BLaER1 treated with 17β-estradiol and CSF1 and Interleukin-3, amounts not matched to agents 10 nM and 100 nM (cell line): ENCODE data around the gene CD5L.

Experiments used
- H3K27ac ChIP-seq, 11 experiments: shearing (Covaris generic); formaldehyde crosslinking; 2 replicates each; pipeline ENCODE4 v1.8.1; 2022
- H3K27me3 ChIP-seq, 11 experiments: shearing (Covaris generic); formaldehyde crosslinking; 2 replicates each; pipeline ENCODE4 v1.8.1; 2022
- H3K36me3 ChIP-seq, 11 experiments: shearing (Covaris generic); formaldehyde crosslinking; 2 replicates each; pipeline ENCODE4 v1.8.1; 2022
- H3K4me1 ChIP-seq, 10 experiments: shearing (Covaris generic); formaldehyde crosslinking; 2 replicates each; pipeline ENCODE4 v1.8.1; 2022
- H3K4me2 ChIP-seq, 11 experiments: shearing (Covaris generic); formaldehyde crosslinking; 2 replicates each; pipeline ENCODE4 v1.8.1; 2022
- H3K4me3 ChIP-seq, 10 experiments: shearing (Covaris generic); formaldehyde crosslinking; 2 replicates each; pipeline ENCODE4 v1.8.1; 2022
- H3K9ac ChIP-seq, 11 experiments: shearing (Covaris generic); formaldehyde crosslinking; 2 replicates each; pipeline ENCODE4 v1.8.1; 2022
- H3K9me3 ChIP-seq, 11 experiments: shearing (Covaris generic); formaldehyde crosslinking; replicated peaks in 1 of 11; 2 replicates each; pipeline ENCODE4 v1.8.1; 2022
- H4K20me1 ChIP-seq, 11 experiments: shearing (Covaris generic); formaldehyde crosslinking; 2 replicates each; pipeline ENCODE4 v1.8.1; 2022
- Cebpa-rat ChIP-seq, 11 experiments: shearing (Covaris generic); IDR thresholded peaks; 2 replicates each; pipeline ENCODE4 v1.8.1; 2022

The CD5L gene

GRCh38 chr1:157849229-157849875 is 7.7 kb upstream of the CD5L start:
- Histone ChIP-seq H3K9me3 (no peaks in the 10 kb centered on the region), H4K20me1 (no peaks in the 10 kb centered on the region), H3K4me3 (no peak overlapping the region), H3K27ac (0 out of 22 replicates have a peak overlapping the region, but pooled peaks of 3 of the 11 experiments have one; percentile 2 to 35 (median 22)), H3K9ac (no peak overlapping the region), H3K27me3 (no peaks in the 10 kb centered on the region), H3K4me2 (peak overlapping the region; percentile 24 to 86 (median 55); a peak in 20 of 22 replicates), H3K36me3 (no peaks in the 10 kb centered on the region), H3K4me1 (peaks cover 7 to 32% (median 13%) of the 10 kb centered on the region in 10 experiments)
- no peak for TF ChIP-seq Cebpa-rat (IDR thresholded peaks at IDR 0.05)

- Histone ChIP-seq H3K27me3 (no peaks in the 10 kb centered on the region), H3K4me2 (peak overlapping the region in 3 of 11 experiments; percentile 38 to 67 (median 61); a peak in 6 of 22 replicates), H3K9me3 (no peaks in the 10 kb centered on the region), H3K4me1 (peaks cover 4 to 44% (median 6%) of the 10 kb centered on the region in 10 experiments), H4K20me1 (no peaks in the 10 kb centered on the region), H3K27ac (no peak overlapping the region), H3K36me3 (no peaks in the 10 kb centered on the region), H3K4me3 (no peak overlapping the region), H3K9ac (no peak overlapping the region)
- no peak for TF ChIP-seq Cebpa-rat (IDR thresholded peaks at IDR 0.05)
Observed at GRCh38 chr1:157844089-157844830, 2.7 kb upstream of the CD5L start.

- no peaks in the 10 kb centered on the region for H4K20me1 ChIP-seq
- no peaks in the 10 kb centered on the region for H3K9me3 ChIP-seq
- no peak for TF ChIP-seq Cebpa-rat (IDR thresholded peaks at IDR 0.05)
- H3K4me2 ChIP-seq = peak overlapping the region in 3 of 11 experiments; percentile 38 to 67 (median 61); a peak in 5 of 22 replicates
- H3K4me3 ChIP-seq = no peak overlapping the region
- H3K27me3 ChIP-seq = no peaks in the 10 kb centered on the region
- no peak overlapping the region for H3K9ac ChIP-seq
- no peak overlapping the region for H3K27ac ChIP-seq
- H3K4me1 ChIP-seq = peaks cover 0 to 40% (median 0%) of the 10 kb centered on the region in 10 experiments; a peak in 7 of 20 replicates
- H3K36me3 ChIP-seq = no peaks in the 10 kb centered on the region
Observed at GRCh38 chr1:157842939-157843338, 1.3 kb upstream of the CD5L start.

GRCh38 chr1:157838966-157839365 is 2.6 kb downstream of the CD5L start:
- H3K27ac ChIP-seq = no peak overlapping the region
- no peaks in the 10 kb centered on the region for H3K27me3 ChIP-seq
- H3K9ac ChIP-seq = no peak overlapping the region
- no peaks in the 10 kb centered on the region for H4K20me1 ChIP-seq
- H3K36me3 ChIP-seq = no peaks in the 10 kb centered on the region
- no peaks in the 10 kb centered on the region; a peak in 1 of 22 replicates for H3K9me3 ChIP-seq
- peaks cover 0 to 21% (median 0%) of the 10 kb centered on the region in 10 experiments; a peak in 7 of 20 replicates for H3K4me1 ChIP-seq
- no peak for TF ChIP-seq Cebpa-rat (IDR thresholded peaks at IDR 0.05)
- no peak overlapping the region for H3K4me3 ChIP-seq
- peak overlapping the region in 2 of 11 experiments; percentile 12 to 43; a peak in 4 of 22 replicates for H3K4me2 ChIP-seq

- Histone ChIP-seq H3K27ac (no peak overlapping the region), H3K4me2 (no peak overlapping the region), H4K20me1 (no peaks in the 10 kb centered on the region), H3K27me3 (no peaks in the 10 kb centered on the region), H3K4me1 (peaks cover 0 to 6% (median 0%) of the 10 kb centered on the region in 10 experiments; a peak in 2 of 20 replicates), H3K9me3 (no peaks in the 10 kb centered on the region; a peak in 2 of 22 replicates), H3K4me3 (no peak overlapping the region), H3K36me3 (no peaks in the 10 kb centered on the region), H3K9ac (no peak overlapping the region)
- TF ChIP-seq Cebpa-rat (IDR thresholded peaks at IDR 0.05) = no peak
Observed at GRCh38 chr1:157834430-157834829, 7.2 kb downstream of the CD5L start.

- H3K27me3 ChIP-seq = no peaks in the 10 kb centered on the region
- no peak overlapping the region for H3K9ac ChIP-seq
- H3K4me3 ChIP-seq = no peak overlapping the region
- H3K27ac ChIP-seq = no peak overlapping the region
- no peak overlapping the region for H3K4me2 ChIP-seq
- no peaks in the 10 kb centered on the region for H3K36me3 ChIP-seq
- H4K20me1 ChIP-seq = no peaks in the 10 kb centered on the region
- no peaks in the 10 kb centered on the region; a peak in 2 of 22 replicates for H3K9me3 ChIP-seq
- TF ChIP-seq Cebpa-rat (IDR thresholded peaks at IDR 0.05) = no peak
- no peaks in the 10 kb centered on the region for H3K4me1 ChIP-seq
Observed at GRCh38 chr1:157833145-157833544, 8.5 kb downstream of the CD5L start.

GRCh38 chr1:157831968-157832626 is 9.5 kb downstream of the CD5L start:
- Histone ChIP-seq H3K36me3 (no peaks in the 10 kb centered on the region), H3K4me3 (no peak overlapping the region), H3K27ac (no peak overlapping the region), H3K4me1 (no peaks in the 10 kb centered on the region), H3K27me3 (no peaks in the 10 kb centered on the region), H4K20me1 (no peaks in the 10 kb centered on the region), H3K4me2 (no peak overlapping the region), H3K9ac (no peak overlapping the region), H3K9me3 (no peaks in the 10 kb centered on the region; a peak in 2 of 22 replicates)
- no peak for TF ChIP-seq Cebpa-rat (IDR thresholded peaks at IDR 0.05)

GRCh38 chr1:157830887-157831286 is 10.7 kb downstream of the CD5L start:
- Histone ChIP-seq H3K27ac (no peak overlapping the region), H3K4me2 (no peak overlapping the region), H3K36me3 (no peaks in the 10 kb centered on the region), H3K4me1 (no peaks in the 10 kb centered on the region), H3K4me3 (no peak overlapping the region), H4K20me1 (no peaks in the 10 kb centered on the region), H3K27me3 (no peaks in the 10 kb centered on the region), H3K9me3 (no peaks in the 10 kb centered on the region; a peak in 2 of 22 replicates), H3K9ac (no peak overlapping the region)
- TF ChIP-seq Cebpa-rat (IDR thresholded peaks at IDR 0.05) = no peak

GRCh38 chr1:157829711-157830110 is 11.9 kb downstream of the CD5L start:
- Histone ChIP-seq H3K4me1 (no peaks in the 10 kb centered on the region), H3K36me3 (no peaks in the 10 kb centered on the region), H3K4me2 (no peak overlapping the region), H3K9ac (no peak overlapping the region), H3K4me3 (no peak overlapping the region), H4K20me1 (no peaks in the 10 kb centered on the region), H3K27ac (no peak overlapping the region), H3K9me3 (no peaks in the 10 kb centered on the region; a peak in 2 of 22 replicates), H3K27me3 (no peaks in the 10 kb centered on the region)
- no peak for TF ChIP-seq Cebpa-rat (IDR thresholded peaks at IDR 0.05)
